Epithelial cell of proximal tubule (primary cell): ENCODE results near the gene CRYGN. TPM values are rescaled to one million over a fixed set of nuclear protein-coding genes. Genes with fewer than 3 reads are reported as not detected.

Source experiments
- DNase-seq: peaks from one replicate; pipeline ENCODE4 v3.0.0-alpha.2; 2011; ENCODE audit warnings: low read depth
- H3K4me3 ChIP-seq: 2 replicates; pipeline ENCODE4 v1.5.1; 2011; ENCODE audit warnings: low read depth, mild to moderate bottlenecking, low read length
- total RNA-seq: library from RNA; depleted of rRNA; stranded (reverse); fragments of >200 nt; gene quantifications from 2 replicates; pipeline ENCODE4 v1.2.3, GENCODE V29; 2015
- TF ChIP-seq, protein P1 (sequence below): conservative IDR thresholded peaks from 2 replicates; pipeline ENCODE4 v1.5.1; 2012; ENCODE audit warnings: low read depth, mild to moderate bottlenecking, low read length

The CRYGN gene
- total RNA-seq, 1 donor from 2014 or later, result not detected

- no peak for DNase-seq
- H3K4me3 ChIP-seq, result no peak overlapping the region
- TF ChIP-seq, protein P1, sequence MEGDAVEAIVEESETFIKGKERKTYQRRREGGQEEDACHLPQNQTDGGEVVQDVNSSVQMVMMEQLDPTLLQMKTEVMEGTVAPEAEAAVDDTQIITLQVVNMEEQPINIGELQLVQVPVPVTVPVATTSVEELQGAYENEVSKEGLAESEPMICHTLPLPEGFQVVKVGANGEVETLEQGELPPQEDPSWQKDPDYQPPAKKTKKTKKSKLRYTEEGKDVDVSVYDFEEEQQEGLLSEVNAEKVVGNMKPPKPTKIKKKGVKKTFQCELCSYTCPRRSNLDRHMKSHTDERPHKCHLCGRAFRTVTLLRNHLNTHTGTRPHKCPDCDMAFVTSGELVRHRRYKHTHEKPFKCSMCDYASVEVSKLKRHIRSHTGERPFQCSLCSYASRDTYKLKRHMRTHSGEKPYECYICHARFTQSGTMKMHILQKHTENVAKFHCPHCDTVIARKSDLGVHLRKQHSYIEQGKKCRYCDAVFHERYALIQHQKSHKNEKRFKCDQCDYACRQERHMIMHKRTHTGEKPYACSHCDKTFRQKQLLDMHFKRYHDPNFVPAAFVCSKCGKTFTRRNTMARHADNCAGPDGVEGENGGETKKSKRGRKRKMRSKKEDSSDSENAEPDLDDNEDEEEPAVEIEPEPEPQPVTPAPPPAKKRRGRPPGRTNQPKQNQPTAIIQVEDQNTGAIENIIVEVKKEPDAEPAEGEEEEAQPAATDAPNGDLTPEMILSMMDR, result no peak
These were observed 17.7 kb downstream of the CRYGN start for GRCh38 chr7:151422212-151422611.

GRCh38 chr7:151420144-151420543 is 19.8 kb downstream of the CRYGN start:
- TF ChIP-seq, protein P1, result no peak
- no peak for DNase-seq

DNA sequence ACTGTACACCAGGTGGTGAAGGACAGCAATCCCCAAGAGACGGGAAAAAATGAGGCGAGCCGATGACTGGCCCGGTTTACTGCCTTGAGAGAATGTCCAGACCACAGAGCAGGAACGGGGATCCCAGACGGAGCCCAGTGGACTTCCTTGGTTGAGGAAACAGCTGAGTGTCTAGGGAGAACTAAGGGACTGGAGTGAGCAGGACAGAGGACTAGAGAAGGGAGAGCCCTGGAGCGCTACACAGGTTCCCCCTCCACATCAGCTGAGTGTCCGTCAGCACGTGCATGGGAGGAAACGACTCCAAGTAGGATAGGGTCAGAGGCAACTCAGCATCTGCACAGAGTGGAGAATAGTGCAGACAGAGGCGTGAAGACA is 23.0 kb downstream of the CRYGN start:
- DNase-seq, result no peak
- TF ChIP-seq, protein P1, result no peak
- no peak overlapping the region for H3K4me3 ChIP-seq

More at GRCh38 chr7:151420144-151420543, 19.8 kb downstream of the CRYGN start:
- no peak overlapping the region for H3K4me3 ChIP-seq

GRCh38 chr7:151416112-151416940 is 23.6 kb downstream of the CRYGN start:
- H3K4me3 ChIP-seq, result no peak overlapping the region
- DNase-seq, result no peak
- TF ChIP-seq, protein P1, result no peak

DNA sequence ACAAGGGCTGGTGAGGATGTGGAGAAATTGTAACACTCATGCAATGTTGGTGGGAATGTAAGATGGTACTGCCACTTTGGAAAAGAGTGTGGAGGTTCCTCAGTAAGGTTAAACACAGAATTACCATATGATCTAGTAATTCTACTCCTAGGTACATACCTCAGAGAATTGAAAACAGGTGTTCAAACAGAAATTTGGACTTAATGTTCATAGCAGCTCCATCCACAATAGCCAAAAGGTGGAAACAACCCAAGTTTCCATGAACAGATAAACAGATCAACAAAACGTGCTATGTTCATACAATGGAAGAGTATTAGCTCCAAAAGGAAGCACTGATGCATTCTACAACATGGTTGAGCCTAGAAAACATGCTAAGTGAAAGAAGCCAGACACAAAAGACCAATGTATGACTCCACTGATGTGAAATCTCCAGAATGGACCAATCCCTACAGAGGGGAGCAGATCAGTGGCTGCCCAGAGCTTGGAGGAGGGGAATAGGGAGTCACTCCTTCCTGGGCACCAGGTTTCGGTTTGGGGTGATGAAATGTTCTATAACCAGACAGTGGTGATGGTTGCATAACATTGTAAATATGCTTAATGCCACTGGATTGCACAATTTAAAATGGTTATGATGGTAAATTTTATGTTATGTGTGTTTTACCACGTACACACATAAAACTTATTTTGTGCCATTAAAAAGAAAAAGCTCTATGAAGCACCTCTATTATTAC is 24.4 kb downstream of the CRYGN start:
- no peak for DNase-seq
- TF ChIP-seq, protein P1, result no peak
- H3K4me3 ChIP-seq, result no peak overlapping the region

DNA sequence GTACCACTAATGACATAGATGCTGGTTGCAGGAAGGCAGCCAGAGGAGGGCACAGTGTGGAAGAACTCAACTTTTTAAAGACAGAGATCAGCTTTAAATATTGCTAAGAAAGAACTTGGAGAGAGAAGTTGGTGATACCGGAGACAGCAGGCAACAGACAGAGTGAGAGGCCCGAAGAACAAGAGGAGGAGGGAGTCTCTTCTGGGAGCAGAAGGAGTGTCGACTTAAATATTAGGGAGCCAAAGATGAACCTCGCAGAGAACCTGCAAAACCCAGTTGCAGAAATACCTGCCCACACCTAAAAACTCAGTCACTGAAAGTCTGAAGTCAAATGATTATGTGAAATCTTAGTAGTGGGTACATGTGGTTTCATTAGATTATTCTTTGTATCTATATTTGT is 26.7 kb downstream of the CRYGN start:
- DNase-seq, result no peak
- H3K4me3 ChIP-seq, result no peak overlapping the region
- TF ChIP-seq, protein P1, result no peak
